ENCODE data around the gene PDK4. TPM values are rescaled to one million over a fixed set of nuclear protein-coding genes. Genes with fewer than 3 reads are reported as not detected.

PDK4 gene
- total RNA-seq, 4 donors from 2014 or later, result 37.9 to 453 (median 141) TPM

DNA sequence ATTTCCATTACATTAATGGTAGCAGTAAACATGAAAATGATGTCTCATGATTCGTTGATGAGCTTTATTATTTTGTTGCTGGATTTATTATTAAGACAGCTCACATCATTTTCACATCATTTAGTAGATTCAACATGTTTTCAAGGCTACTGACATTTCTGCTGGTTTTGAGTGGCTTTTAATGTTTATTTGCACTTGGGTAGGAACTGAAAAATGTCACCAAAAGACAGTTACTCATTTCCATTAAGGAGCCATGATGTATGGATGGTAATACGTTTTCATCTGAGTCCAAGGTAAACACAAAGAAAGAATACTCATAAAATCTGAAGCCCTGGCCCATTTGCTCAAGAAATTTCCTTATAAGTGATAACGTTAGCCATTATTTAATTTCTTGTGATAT, 14.8 kb downstream of the PDK4 start:
- peaks cover 0 to 34% of the 10 kb centered on the region in 2 donors for H3K4me1 ChIP-seq
- H3K9me3 ChIP-seq, result no peaks in the 10 kb centered on the region
- peaks cover 26 to 30% of the 10 kb centered on the region in 2 donors for H3K36me3 ChIP-seq
- H3K4me3 ChIP-seq (replicated peaks in 1 of 3), result no peak overlapping the region
- 56 to 86% methylated on average over 3 of the region's 3 CpGs for WGBS, 2 donors
- TF ChIP-seq, protein P1, sequence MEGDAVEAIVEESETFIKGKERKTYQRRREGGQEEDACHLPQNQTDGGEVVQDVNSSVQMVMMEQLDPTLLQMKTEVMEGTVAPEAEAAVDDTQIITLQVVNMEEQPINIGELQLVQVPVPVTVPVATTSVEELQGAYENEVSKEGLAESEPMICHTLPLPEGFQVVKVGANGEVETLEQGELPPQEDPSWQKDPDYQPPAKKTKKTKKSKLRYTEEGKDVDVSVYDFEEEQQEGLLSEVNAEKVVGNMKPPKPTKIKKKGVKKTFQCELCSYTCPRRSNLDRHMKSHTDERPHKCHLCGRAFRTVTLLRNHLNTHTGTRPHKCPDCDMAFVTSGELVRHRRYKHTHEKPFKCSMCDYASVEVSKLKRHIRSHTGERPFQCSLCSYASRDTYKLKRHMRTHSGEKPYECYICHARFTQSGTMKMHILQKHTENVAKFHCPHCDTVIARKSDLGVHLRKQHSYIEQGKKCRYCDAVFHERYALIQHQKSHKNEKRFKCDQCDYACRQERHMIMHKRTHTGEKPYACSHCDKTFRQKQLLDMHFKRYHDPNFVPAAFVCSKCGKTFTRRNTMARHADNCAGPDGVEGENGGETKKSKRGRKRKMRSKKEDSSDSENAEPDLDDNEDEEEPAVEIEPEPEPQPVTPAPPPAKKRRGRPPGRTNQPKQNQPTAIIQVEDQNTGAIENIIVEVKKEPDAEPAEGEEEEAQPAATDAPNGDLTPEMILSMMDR (IDR thresholded peaks at IDR 0.05), result no peak
- TF ChIP-seq POLR2A (IDR thresholded peaks at IDR 0.05), result no peak
- no peak for DNase-seq
- no peaks in the 10 kb centered on the region for H3K27me3 ChIP-seq
- intact Hi-C loops (cut with DNase I), result no loop called here
- no peak overlapping the region for H3K27ac ChIP-seq

DNA sequence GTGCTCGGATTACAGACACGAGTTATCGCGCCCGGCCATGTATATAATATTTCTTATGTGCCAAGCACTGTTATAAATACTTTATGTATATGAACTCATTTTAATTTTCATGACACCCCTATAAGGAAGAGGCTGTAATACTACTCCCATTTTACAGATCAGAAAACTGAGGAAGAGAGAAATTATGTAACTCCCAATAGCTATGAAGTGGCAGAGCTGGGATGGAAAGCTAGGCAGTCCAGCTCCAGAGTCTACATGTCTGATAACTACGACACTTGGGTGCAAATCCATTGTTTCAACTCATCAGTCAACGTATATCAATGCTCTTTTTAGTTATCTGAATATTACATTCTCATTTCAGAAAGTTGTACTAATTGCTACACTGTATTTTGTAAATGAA, 17.0 kb downstream of the PDK4 start:
- no peak for TF ChIP-seq POLR2A (IDR thresholded peaks at IDR 0.05)
- TF ChIP-seq, protein P1 (IDR thresholded peaks at IDR 0.05), result no peak

DNA sequence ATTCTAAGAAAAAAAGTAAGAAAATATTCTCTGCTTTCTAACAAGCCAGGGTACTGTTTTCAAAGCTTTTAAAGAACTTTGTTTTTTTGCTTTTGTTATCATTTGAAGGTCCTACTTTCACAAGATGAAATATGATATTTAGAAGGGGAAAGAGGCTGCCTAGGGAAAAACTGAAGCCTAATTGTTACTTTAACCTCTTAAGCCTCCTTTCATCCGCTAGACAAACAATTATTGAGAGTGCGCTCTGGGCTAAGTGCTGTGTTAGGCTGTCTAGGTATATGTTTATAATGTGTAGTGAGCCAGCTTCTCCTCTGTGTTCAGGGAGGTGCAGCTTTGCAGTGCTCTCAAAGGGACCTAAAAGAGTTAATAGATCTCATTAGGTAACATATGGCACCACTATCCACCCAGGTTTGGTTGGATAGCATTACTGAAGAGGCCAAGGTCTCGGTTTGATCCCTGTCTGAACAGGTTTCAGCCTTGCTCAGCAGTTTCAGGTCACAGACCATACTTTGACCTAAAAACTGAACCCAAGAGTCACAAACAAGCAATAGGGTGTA, 17.9 kb downstream of the PDK4 start:
- H3K9me3 ChIP-seq, result no peaks in the 10 kb centered on the region
- TF ChIP-seq POLR2A (IDR thresholded peaks at IDR 0.05), result no peak
- TF ChIP-seq, protein P1 (IDR thresholded peaks at IDR 0.05), result no peak
- peak overlapping the region in 2 of 3 donors; percentile 6 to 52 for H3K27ac ChIP-seq
- no peak overlapping the region for H3K4me3 ChIP-seq (replicated peaks in 1 of 3)
- peaks cover 0 to 8% of the 10 kb centered on the region in 2 donors for H3K4me1 ChIP-seq
- 37 to 51% methylated on average over 3 of the region's 3 CpGs for WGBS, 2 donors
- H3K36me3 ChIP-seq, result peaks cover 0 to 3% of the 10 kb centered on the region in 2 donors
- no peak for DNase-seq
- intact Hi-C loops (cut with DNase I), result no loop called here
- H3K27me3 ChIP-seq, result no peaks in the 10 kb centered on the region

More for the DNA sequence above, 17.0 kb downstream of the PDK4 start:
- no peaks in the 10 kb centered on the region for H3K9me3 ChIP-seq
- H3K27ac ChIP-seq, result no peak overlapping the region
- H3K27me3 ChIP-seq, result no peaks in the 10 kb centered on the region
- no peak for DNase-seq
- H3K4me3 ChIP-seq (replicated peaks in 1 of 3), result no peak overlapping the region
- WGBS, 2 donors, result 92 to 97% methylated on average over 7 of the region's 7 CpGs
- intact Hi-C loops (cut with DNase I), result no loop called here
- peaks cover 5 to 12% of the 10 kb centered on the region in 2 donors for H3K36me3 ChIP-seq
- peaks cover 0 to 12% of the 10 kb centered on the region in 2 donors for H3K4me1 ChIP-seq

GRCh38 chr7:95577137-95577536, 19.2 kb downstream of the PDK4 start:
- 66 to 79% methylated on average over 5 of the region's 5 CpGs for WGBS, 2 donors
- Histone ChIP-seq H3K27ac (no peak overlapping the region), H3K4me1 (peaks cover 0 to 8% of the 10 kb centered on the region in 2 donors), H3K4me3 (replicated peaks in 1 of 3) (no peak overlapping the region), H3K27me3 (no peaks in the 10 kb centered on the region), H3K36me3 (no peaks in the 10 kb centered on the region), H3K9me3 (no peaks in the 10 kb centered on the region)
- intact Hi-C loops (cut with DNase I), result no loop called here
- TF ChIP-seq POLR2A (IDR thresholded peaks at IDR 0.05), result no peak
- TF ChIP-seq, protein P1 (IDR thresholded peaks at IDR 0.05), result no peak
- DNase-seq, result no peak

GRCh38 chr7:95569720-95570119, 26.6 kb downstream of the PDK4 start:
- TF ChIP-seq POLR2A (IDR thresholded peaks at IDR 0.05), result no peak
- TF ChIP-seq, protein P1 (IDR thresholded peaks at IDR 0.05), result no peak
- Histone ChIP-seq H3K4me1 (peaks cover 5 to 6% of the 10 kb centered on the region in 2 donors), H3K27ac (no peak overlapping the region), H3K9me3 (no peaks in the 10 kb centered on the region), H3K4me3 (replicated peaks in 1 of 3) (no peak overlapping the region), H3K36me3 (no peaks in the 10 kb centered on the region), H3K27me3 (no peaks in the 10 kb centered on the region)
- WGBS, 2 donors, result 92 to 95% methylated on average over 2 of the region's 2 CpGs
- DNase-seq, result no peak
- intact Hi-C loops (cut with DNase I), result no loop called here
